Esophagus muscularis mucosa (tissue), 4 donors: Measurements from ENCODE around the gene PTCSC3.

Experiments used
- CTCF ChIP-seq, 3 experiments: fragments of 200-600 bp in 2 of 3; fragments of 450-650 bp in 1 of 3; sonication (generic) in 2 of 3; IDR thresholded peaks; one replicate each; pipeline ENCODE4 v1.5.1; 2017 to 2019; ENCODE audit warnings: antibody characterized with exemption in 3 of 3, mild to moderate bottlenecking in 2 of 3, moderate library complexity in 1 of 3
- EP300 ChIP-seq: sonication (generic); formaldehyde crosslinking; IDR thresholded peaks from one replicate; pipeline ENCODE4 v1.6.1; 2017; ENCODE audit warnings: antibody characterized with exemption
- POLR2A ChIP-seq: fragments of 450-650 bp; IDR thresholded peaks from one replicate; pipeline ENCODE4 v1.6.1; 2017; ENCODE audit warnings: antibody characterized with exemption, moderate library complexity, mild to moderate bottlenecking, low read depth
- POLR2AphosphoS5 ChIP-seq, 2 donors: sonication (generic); formaldehyde crosslinking; IDR thresholded peaks; one replicate each; pipeline ENCODE4 v1.6.1; 2017; ENCODE audit warnings: antibody characterized with exemption in 2 of 2

GRCh38 chr14:36161776-36162175, 14.7 kb downstream of the PTCSC3 start:
- TF ChIP-seq CTCF (IDR thresholded peaks at IDR 0.05) (no peak), EP300 (no peak), POLR2A (no peak), POLR2AphosphoS5 (IDR thresholded peaks at IDR 0.05) (no peak)
